OCI-LY3 (cell line): ENCODE results near the gene HDDC3.

Experiments
- EZH2phosphoT487 ChIP-seq: fragments of 200-600 bp; shearing (Covaris generic); IDR thresholded peaks from 2 replicates; pipeline ENCODE4 v1.6.1; 2018; ENCODE audit warnings: antibody characterized with exemption, mixed run types, low read depth
- TF ChIP-seq, protein P1 (sequence below): fragments of 200-600, 300-600 bp; sonication (generic); IDR thresholded peaks from 2 replicates; pipeline ENCODE4 v1.5.1; 2014; ENCODE audit warnings: antibody characterized with exemption, low read length, low read depth

DNA sequence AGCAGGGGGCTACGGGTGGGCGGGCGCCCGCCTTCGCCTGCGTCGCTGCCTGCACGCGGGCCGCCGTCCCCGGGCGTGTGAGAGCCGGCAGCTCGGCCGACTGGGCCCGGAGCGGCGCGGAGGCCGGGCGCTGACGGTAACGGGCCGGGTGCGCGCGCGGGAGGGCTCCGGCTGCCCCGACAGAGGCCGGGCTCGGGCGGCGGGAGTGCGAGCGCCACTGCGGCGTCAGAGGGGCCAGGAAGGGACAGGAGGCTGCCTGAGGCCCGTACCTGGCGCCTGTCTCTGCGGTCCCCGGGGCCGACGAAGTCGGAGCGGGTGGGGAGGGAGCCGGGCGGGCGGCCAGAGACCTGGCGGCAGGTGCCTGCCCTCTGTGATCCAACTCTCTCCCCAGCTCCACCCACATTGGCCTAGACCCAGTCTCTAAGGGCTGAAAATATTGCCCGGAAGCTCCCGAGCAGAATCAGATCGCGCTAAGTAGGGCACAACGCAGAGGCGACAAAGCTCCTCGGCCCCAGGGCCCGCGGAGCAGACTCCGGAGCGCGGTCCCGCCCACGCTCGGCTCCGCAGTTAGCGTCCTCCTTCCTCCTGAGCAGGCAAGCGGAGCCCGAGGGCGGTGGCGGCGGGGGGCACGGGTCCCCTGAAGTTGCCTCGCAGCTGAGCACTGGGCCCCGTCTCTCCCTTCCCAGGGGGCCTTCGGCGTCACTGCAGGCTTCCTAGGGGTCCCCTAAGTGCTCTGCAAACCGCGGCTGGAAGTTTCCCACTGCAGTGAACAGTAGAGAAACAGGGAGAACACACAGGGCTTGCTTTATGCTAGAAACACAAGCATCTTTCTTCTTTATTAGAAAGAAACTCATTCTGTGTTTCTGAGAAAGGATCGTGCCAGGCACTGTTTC is 29.3 kb downstream of the HDDC3 start, which contains the start of gene MAN2A2:
- TF ChIP-seq, protein P1, sequence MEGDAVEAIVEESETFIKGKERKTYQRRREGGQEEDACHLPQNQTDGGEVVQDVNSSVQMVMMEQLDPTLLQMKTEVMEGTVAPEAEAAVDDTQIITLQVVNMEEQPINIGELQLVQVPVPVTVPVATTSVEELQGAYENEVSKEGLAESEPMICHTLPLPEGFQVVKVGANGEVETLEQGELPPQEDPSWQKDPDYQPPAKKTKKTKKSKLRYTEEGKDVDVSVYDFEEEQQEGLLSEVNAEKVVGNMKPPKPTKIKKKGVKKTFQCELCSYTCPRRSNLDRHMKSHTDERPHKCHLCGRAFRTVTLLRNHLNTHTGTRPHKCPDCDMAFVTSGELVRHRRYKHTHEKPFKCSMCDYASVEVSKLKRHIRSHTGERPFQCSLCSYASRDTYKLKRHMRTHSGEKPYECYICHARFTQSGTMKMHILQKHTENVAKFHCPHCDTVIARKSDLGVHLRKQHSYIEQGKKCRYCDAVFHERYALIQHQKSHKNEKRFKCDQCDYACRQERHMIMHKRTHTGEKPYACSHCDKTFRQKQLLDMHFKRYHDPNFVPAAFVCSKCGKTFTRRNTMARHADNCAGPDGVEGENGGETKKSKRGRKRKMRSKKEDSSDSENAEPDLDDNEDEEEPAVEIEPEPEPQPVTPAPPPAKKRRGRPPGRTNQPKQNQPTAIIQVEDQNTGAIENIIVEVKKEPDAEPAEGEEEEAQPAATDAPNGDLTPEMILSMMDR = no peak
- TF ChIP-seq EZH2phosphoT487 = no peak
